ENCODE measurements around the gene HS6ST3. TPM values are rescaled to one million over a fixed set of nuclear protein-coding genes. Genes with fewer than 3 reads are reported as not detected.

The HS6ST3 gene
- polyA plus RNA-seq, 2 donors, result 0.12 to 0.25 TPM

GRCh38 chr13:96783057-96783456 lies 693.1 kb downstream of the HS6ST3 start:
- Histone ChIP-seq H3K36me3 (ENCODE audit: control insufficient read depth in 2 of 2, insufficient read depth in 2 of 2, low read length in 1 of 2) (no peaks in the 10 kb centered on the region), H3K9me3 (ENCODE audit: control insufficient read depth in 2 of 2, insufficient read depth in 1 of 2, low read depth in 1 of 2, low read length in 1 of 2) (no peaks in the 10 kb centered on the region), H3K27me3 (ENCODE audit: control insufficient read depth in 1 of 2, insufficient read depth in 2 of 2, low read length in 2 of 2) (no peaks in the 10 kb centered on the region), H3K4me1 (ENCODE audit: control insufficient read depth in 2 of 2, insufficient read depth in 2 of 2, low read length in 1 of 2) (no peaks in the 10 kb centered on the region), H3K27ac (ENCODE audit: low read depth in 2 of 2, low read length in 1 of 2) (no peak overlapping the region), H3K4me3 (ENCODE audit: low read depth in 1 of 2, low read length in 2 of 2) (no peak overlapping the region)
- WGBS, 2 donors, result 82 to 88% methylated on average over 2 of the region's 2 CpGs

GRCh38 chr13:96783511-96783910 lies 693.6 kb downstream of the HS6ST3 start:
- Histone ChIP-seq H3K36me3 (ENCODE audit: control insufficient read depth in 2 of 2, insufficient read depth in 2 of 2, low read length in 1 of 2) (no peaks in the 10 kb centered on the region), H3K9me3 (ENCODE audit: control insufficient read depth in 2 of 2, insufficient read depth in 1 of 2, low read depth in 1 of 2, low read length in 1 of 2) (no peaks in the 10 kb centered on the region), H3K4me1 (ENCODE audit: control insufficient read depth in 2 of 2, insufficient read depth in 2 of 2, low read length in 1 of 2) (no peaks in the 10 kb centered on the region), H3K27me3 (ENCODE audit: control insufficient read depth in 1 of 2, insufficient read depth in 2 of 2, low read length in 2 of 2) (no peaks in the 10 kb centered on the region), H3K27ac (ENCODE audit: low read depth in 2 of 2, low read length in 1 of 2) (no peak overlapping the region), H3K4me3 (ENCODE audit: low read depth in 1 of 2, low read length in 2 of 2) (no peak overlapping the region)
- 69 to 73% methylated on average over 3 of the region's 3 CpGs for WGBS, 2 donors

GRCh38 chr13:96785986-96786385 lies 696.1 kb downstream of the HS6ST3 start:
- H3K27me3 ChIP-seq (ENCODE audit: control insufficient read depth in 1 of 2, insufficient read depth in 2 of 2, low read length in 2 of 2), result no peaks in the 10 kb centered on the region
- 91 to 96% methylated on average over 3 of the region's 3 CpGs for WGBS, 2 donors

GRCh38 chr13:96792188-96792587 lies 702.3 kb downstream of the HS6ST3 start:
- Histone ChIP-seq H3K9me3 (ENCODE audit: control insufficient read depth in 2 of 2, insufficient read depth in 1 of 2, low read depth in 1 of 2, low read length in 1 of 2) (no peaks in the 10 kb centered on the region), H3K4me3 (ENCODE audit: low read depth in 1 of 2, low read length in 2 of 2) (no peak overlapping the region), H3K4me1 (ENCODE audit: control insufficient read depth in 2 of 2, insufficient read depth in 2 of 2, low read length in 1 of 2) (no peaks in the 10 kb centered on the region), H3K36me3 (ENCODE audit: control insufficient read depth in 2 of 2, insufficient read depth in 2 of 2, low read length in 1 of 2) (no peaks in the 10 kb centered on the region), H3K27ac (ENCODE audit: low read depth in 2 of 2, low read length in 1 of 2) (no peak overlapping the region), H3K27me3 (ENCODE audit: control insufficient read depth in 1 of 2, insufficient read depth in 2 of 2, low read length in 2 of 2) (no peaks in the 10 kb centered on the region)
- 72 to 86% methylated on average over 3 of the region's 3 CpGs for WGBS, 2 donors

More at GRCh38 chr13:96785986-96786385, 696.1 kb downstream of the HS6ST3 start:
- Histone ChIP-seq H3K4me3 (ENCODE audit: low read depth in 1 of 2, low read length in 2 of 2) (no peak overlapping the region), H3K36me3 (ENCODE audit: control insufficient read depth in 2 of 2, insufficient read depth in 2 of 2, low read length in 1 of 2) (no peaks in the 10 kb centered on the region), H3K9me3 (ENCODE audit: control insufficient read depth in 2 of 2, insufficient read depth in 1 of 2, low read depth in 1 of 2, low read length in 1 of 2) (no peaks in the 10 kb centered on the region), H3K27ac (ENCODE audit: low read depth in 2 of 2, low read length in 1 of 2) (no peak overlapping the region), H3K4me1 (ENCODE audit: control insufficient read depth in 2 of 2, insufficient read depth in 2 of 2, low read length in 1 of 2) (no peaks in the 10 kb centered on the region)

GRCh38 chr13:96792736-96793403 lies 703.0 kb downstream of the HS6ST3 start:
- Histone ChIP-seq H3K4me1 (ENCODE audit: control insufficient read depth in 2 of 2, insufficient read depth in 2 of 2, low read length in 1 of 2) (no peaks in the 10 kb centered on the region), H3K27me3 (ENCODE audit: control insufficient read depth in 1 of 2, insufficient read depth in 2 of 2, low read length in 2 of 2) (no peaks in the 10 kb centered on the region), H3K9me3 (ENCODE audit: control insufficient read depth in 2 of 2, insufficient read depth in 1 of 2, low read depth in 1 of 2, low read length in 1 of 2) (no peaks in the 10 kb centered on the region), H3K36me3 (ENCODE audit: control insufficient read depth in 2 of 2, insufficient read depth in 2 of 2, low read length in 1 of 2) (no peaks in the 10 kb centered on the region), H3K4me3 (ENCODE audit: low read depth in 1 of 2, low read length in 2 of 2) (no peak overlapping the region), H3K27ac (ENCODE audit: low read depth in 2 of 2, low read length in 1 of 2) (no peak overlapping the region)
- 71 to 77% methylated on average over 8 of the region's 8 CpGs for WGBS, 2 donors

- Histone ChIP-seq H3K27ac (ENCODE audit: low read depth in 2 of 2, low read length in 1 of 2) (no peak overlapping the region), H3K4me3 (ENCODE audit: low read depth in 1 of 2, low read length in 2 of 2) (no peak overlapping the region), H3K27me3 (ENCODE audit: control insufficient read depth in 1 of 2, insufficient read depth in 2 of 2, low read length in 2 of 2) (no peaks in the 10 kb centered on the region), H3K4me1 (ENCODE audit: control insufficient read depth in 2 of 2, insufficient read depth in 2 of 2, low read length in 1 of 2) (no peaks in the 10 kb centered on the region), H3K9me3 (ENCODE audit: control insufficient read depth in 2 of 2, insufficient read depth in 1 of 2, low read depth in 1 of 2, low read length in 1 of 2) (no peaks in the 10 kb centered on the region), H3K36me3 (ENCODE audit: control insufficient read depth in 2 of 2, insufficient read depth in 2 of 2, low read length in 1 of 2) (no peaks in the 10 kb centered on the region)
- WGBS, 2 donors, result 60 to 70% methylated on average over 4 of the region's 4 CpGs
Observed at GRCh38 chr13:96793404-96793755, 703.5 kb downstream of the HS6ST3 start.

- H3K9me3 ChIP-seq (ENCODE audit: control insufficient read depth in 2 of 2, insufficient read depth in 1 of 2, low read depth in 1 of 2, low read length in 1 of 2), result no peaks in the 10 kb centered on the region
- H3K27ac ChIP-seq (ENCODE audit: low read depth in 2 of 2, low read length in 1 of 2), result no peak overlapping the region
- H3K27me3 ChIP-seq (ENCODE audit: control insufficient read depth in 1 of 2, insufficient read depth in 2 of 2, low read length in 2 of 2), result no peaks in the 10 kb centered on the region
- H3K4me1 ChIP-seq (ENCODE audit: control insufficient read depth in 2 of 2, insufficient read depth in 2 of 2, low read length in 1 of 2), result no peaks in the 10 kb centered on the region
- H3K4me3 ChIP-seq (ENCODE audit: low read depth in 1 of 2, low read length in 2 of 2), result no peak overlapping the region
- no peaks in the 10 kb centered on the region for H3K36me3 ChIP-seq (ENCODE audit: control insufficient read depth in 2 of 2, insufficient read depth in 2 of 2, low read length in 1 of 2)
Observed at GRCh38 chr13:96794669-96795068, 704.8 kb downstream of the HS6ST3 start.

GRCh38 chr13:96795670-96796069 lies 705.8 kb downstream of the HS6ST3 start:
- Histone ChIP-seq H3K27ac (ENCODE audit: low read depth in 2 of 2, low read length in 1 of 2) (no peak overlapping the region), H3K4me3 (ENCODE audit: low read depth in 1 of 2, low read length in 2 of 2) (no peak overlapping the region), H3K4me1 (ENCODE audit: control insufficient read depth in 2 of 2, insufficient read depth in 2 of 2, low read length in 1 of 2) (no peaks in the 10 kb centered on the region), H3K9me3 (ENCODE audit: control insufficient read depth in 2 of 2, insufficient read depth in 1 of 2, low read depth in 1 of 2, low read length in 1 of 2) (no peaks in the 10 kb centered on the region), H3K36me3 (ENCODE audit: control insufficient read depth in 2 of 2, insufficient read depth in 2 of 2, low read length in 1 of 2) (no peaks in the 10 kb centered on the region), H3K27me3 (ENCODE audit: control insufficient read depth in 1 of 2, insufficient read depth in 2 of 2, low read length in 2 of 2) (no peaks in the 10 kb centered on the region)
- 74 to 76% methylated on average over 2 of the region's 2 CpGs for WGBS, 2 donors

GRCh38 chr13:96796091-96796633 lies 706.3 kb downstream of the HS6ST3 start:
- Histone ChIP-seq H3K4me3 (ENCODE audit: low read depth in 1 of 2, low read length in 2 of 2) (no peak overlapping the region), H3K36me3 (ENCODE audit: control insufficient read depth in 2 of 2, insufficient read depth in 2 of 2, low read length in 1 of 2) (no peaks in the 10 kb centered on the region), H3K9me3 (ENCODE audit: control insufficient read depth in 2 of 2, insufficient read depth in 1 of 2, low read depth in 1 of 2, low read length in 1 of 2) (no peaks in the 10 kb centered on the region), H3K27me3 (ENCODE audit: control insufficient read depth in 1 of 2, insufficient read depth in 2 of 2, low read length in 2 of 2) (no peaks in the 10 kb centered on the region), H3K27ac (ENCODE audit: low read depth in 2 of 2, low read length in 1 of 2) (no peak overlapping the region), H3K4me1 (ENCODE audit: control insufficient read depth in 2 of 2, insufficient read depth in 2 of 2, low read length in 1 of 2) (no peaks in the 10 kb centered on the region)
- WGBS, 2 donors, result 77 to 82% methylated on average over 2 of the region's 2 CpGs

- H3K4me3 ChIP-seq (ENCODE audit: low read depth in 1 of 2, low read length in 2 of 2), result no peak overlapping the region
Observed at GRCh38 chr13:96797136-96797535, 707.2 kb downstream of the HS6ST3 start.

More at GRCh38 chr13:96797136-96797535, 707.2 kb downstream of the HS6ST3 start:
- 19 to 27% methylated on average over 1 of the region's 1 CpG for WGBS, 2 donors
- no peaks in the 10 kb centered on the region for H3K4me1 ChIP-seq (ENCODE audit: control insufficient read depth in 2 of 2, insufficient read depth in 2 of 2, low read length in 1 of 2)
- no peaks in the 10 kb centered on the region for H3K27me3 ChIP-seq (ENCODE audit: control insufficient read depth in 1 of 2, insufficient read depth in 2 of 2, low read length in 2 of 2)
- H3K27ac ChIP-seq (ENCODE audit: low read depth in 2 of 2, low read length in 1 of 2), result no peak overlapping the region
- no peaks in the 10 kb centered on the region for H3K36me3 ChIP-seq (ENCODE audit: control insufficient read depth in 2 of 2, insufficient read depth in 2 of 2, low read length in 1 of 2)
- H3K9me3 ChIP-seq (ENCODE audit: control insufficient read depth in 2 of 2, insufficient read depth in 1 of 2, low read depth in 1 of 2, low read length in 1 of 2), result no peaks in the 10 kb centered on the region

All from esophagus (tissue), 2 donors.